Endothelial cell (in vitro differentiated cells): Measurements from ENCODE around the gene SRGAP2C. TPM values are rescaled to one million over a fixed set of nuclear protein-coding genes. Genes with fewer than 3 reads are reported as not detected.
"Not testable (repeated sequence)": the region's sequence is repeated elsewhere in the genome, so short reads cannot be mapped to it uniquely, and the experiment has no call there.

Experiments used
- DNase-seq: peaks from one replicate; pipeline ENCODE4 v3.0.0; 2021; ENCODE audit warnings: low spot score
- H3K27ac Mint-ChIP-seq: one replicate; pipeline ENCODE4 v1.8.0; 2021; ENCODE audit warnings: mixed read lengths, inconsistent platforms; ENCODE audit not compliant: unreplicated experiment
- H3K27me3 Mint-ChIP-seq: one replicate; pipeline ENCODE4 v1.8.0; 2021; ENCODE audit warnings: mild to moderate bottlenecking, moderate library complexity, mixed read lengths, inconsistent platforms; ENCODE audit not compliant: unreplicated experiment
- H3K36me3 Mint-ChIP-seq: one replicate; pipeline ENCODE4 v1.8.0; 2021; ENCODE audit warnings: mild to moderate bottlenecking, low read depth, mixed read lengths, inconsistent platforms; ENCODE audit not compliant: unreplicated experiment
- H3K4me1 Mint-ChIP-seq: one replicate; pipeline ENCODE4 v1.8.0; 2021; ENCODE audit warnings: mild to moderate bottlenecking, mixed read lengths, inconsistent platforms; ENCODE audit not compliant: unreplicated experiment
- H3K4me3 Mint-ChIP-seq: one replicate; pipeline ENCODE4 v1.8.0; 2021; ENCODE audit warnings: mild to moderate bottlenecking, mixed read lengths, inconsistent platforms; ENCODE audit not compliant: unreplicated experiment
- H3K9me3 Mint-ChIP-seq: one replicate; pipeline ENCODE4 v1.8.0; 2021; ENCODE audit warnings: mixed read lengths, inconsistent platforms; ENCODE audit not compliant: unreplicated experiment
- long read RNA-seq: library from polyadenylated mRNA; unstranded; transcript quantifications from one replicate; pipeline ENCODE4 v2.0.0, GENCODE V29; 2020; ENCODE audit not compliant: unreplicated experiment
- total RNA-seq: library from RNA; stranded (reverse); fragmentation: NEBNext Ultra II Directional; extraction: Animal tissue kit (Norgen Biotek cat#: 25700); gene quantifications from one replicate; pipeline ENCODE4 v1.2.1, GENCODE V29; 2021; ENCODE audit not compliant: unreplicated experiment

SRGAP2C gene
- total RNA-seq: 72.5 TPM
- long read RNA-seq, partial matches to known transcripts: 1 of 5 reads
- long read RNA-seq, other reads (novel, unspliced or antisense): 4 of 5 reads

DNA sequence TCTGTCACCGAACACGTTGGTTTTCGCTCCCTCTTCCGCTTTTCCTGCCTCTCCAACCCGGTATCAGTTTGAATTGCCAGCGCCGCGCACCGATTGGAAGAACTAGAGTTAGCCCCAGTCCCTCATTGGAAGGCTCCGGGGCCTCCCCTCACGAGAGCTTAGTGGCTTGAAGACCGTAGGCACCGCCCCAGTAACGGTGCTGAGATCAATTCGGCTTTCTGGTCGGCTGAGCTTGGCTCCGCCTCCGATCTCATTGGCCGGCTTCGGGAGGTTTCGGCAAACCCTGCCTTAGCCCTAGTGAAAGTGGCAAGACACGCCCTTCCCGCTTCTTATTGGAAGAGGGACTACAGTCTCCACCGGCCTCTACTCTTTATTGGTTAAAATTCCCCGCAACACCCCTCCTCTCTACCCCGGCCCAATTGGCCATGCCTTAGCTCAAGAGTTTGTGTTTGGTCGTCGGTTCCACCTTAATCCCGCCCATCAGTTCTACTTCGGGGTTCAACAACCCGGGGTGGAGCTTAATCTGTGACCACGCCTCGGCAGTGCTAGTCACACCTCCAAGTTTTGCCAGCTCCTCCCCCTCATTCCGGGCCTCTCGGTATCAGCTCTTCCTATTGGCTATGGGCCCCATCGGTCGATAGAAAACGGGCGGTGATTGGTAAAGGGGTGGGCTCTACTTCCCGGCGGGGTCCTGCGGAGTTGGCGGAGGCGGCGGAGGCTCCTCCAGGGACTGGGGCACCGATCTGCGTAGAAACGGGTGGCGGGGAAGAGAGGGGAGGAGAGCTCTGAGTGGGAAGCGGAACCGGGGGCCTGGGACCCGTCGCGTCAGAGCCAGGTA lies at the start of gene SRGAP2C, which contains the start of gene FAM72B:
Gene SRGAP2C, plus strand, starts transcription at position 686 of the 838 bp plus-strand sequence. CDS start 2,472 bp downstream, outside the sequence.
Gene FAM72B, minus strand, starts transcription at position 51 of the 838 bp plus-strand sequence. CDS start 851 bp downstream, outside the sequence.
- H3K27me3 Mint-ChIP-seq, H3K36me3 Mint-ChIP-seq, H3K9me3 Mint-ChIP-seq, H3K4me1 Mint-ChIP-seq: not testable (repeated sequence)
- peak; percentile 80 for DNase-seq
- peak within 1 kb of the TSS; percentile 92 for H3K4me3 Mint-ChIP-seq
- peak within 1 kb of the TSS; percentile 90 for H3K27ac Mint-ChIP-seq

DNA sequence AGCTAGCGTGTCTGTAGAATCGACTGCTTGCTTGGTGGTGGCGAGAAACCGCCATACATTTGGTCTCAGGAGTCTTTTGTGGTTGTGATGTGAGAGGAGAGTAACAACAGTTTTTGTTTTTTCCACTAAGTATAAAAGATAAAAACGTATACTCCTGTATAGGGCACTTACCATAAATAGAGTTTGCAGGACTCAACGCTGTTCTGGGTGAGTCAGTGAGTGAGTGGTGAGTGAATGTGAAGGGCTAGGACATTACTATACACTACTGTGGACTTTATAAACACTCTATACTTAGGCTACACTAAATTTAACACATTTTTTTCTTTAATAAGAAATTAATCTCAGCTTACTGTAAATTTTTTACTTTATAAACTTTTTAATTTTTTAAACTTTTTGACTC lies 44.4 kb upstream of the SRGAP2C start:
- H3K9me3 Mint-ChIP-seq, H3K4me3 Mint-ChIP-seq, H3K36me3 Mint-ChIP-seq, H3K4me1 Mint-ChIP-seq, DNase-seq, H3K27me3 Mint-ChIP-seq, H3K27ac Mint-ChIP-seq: not testable (repeated sequence)

DNA sequence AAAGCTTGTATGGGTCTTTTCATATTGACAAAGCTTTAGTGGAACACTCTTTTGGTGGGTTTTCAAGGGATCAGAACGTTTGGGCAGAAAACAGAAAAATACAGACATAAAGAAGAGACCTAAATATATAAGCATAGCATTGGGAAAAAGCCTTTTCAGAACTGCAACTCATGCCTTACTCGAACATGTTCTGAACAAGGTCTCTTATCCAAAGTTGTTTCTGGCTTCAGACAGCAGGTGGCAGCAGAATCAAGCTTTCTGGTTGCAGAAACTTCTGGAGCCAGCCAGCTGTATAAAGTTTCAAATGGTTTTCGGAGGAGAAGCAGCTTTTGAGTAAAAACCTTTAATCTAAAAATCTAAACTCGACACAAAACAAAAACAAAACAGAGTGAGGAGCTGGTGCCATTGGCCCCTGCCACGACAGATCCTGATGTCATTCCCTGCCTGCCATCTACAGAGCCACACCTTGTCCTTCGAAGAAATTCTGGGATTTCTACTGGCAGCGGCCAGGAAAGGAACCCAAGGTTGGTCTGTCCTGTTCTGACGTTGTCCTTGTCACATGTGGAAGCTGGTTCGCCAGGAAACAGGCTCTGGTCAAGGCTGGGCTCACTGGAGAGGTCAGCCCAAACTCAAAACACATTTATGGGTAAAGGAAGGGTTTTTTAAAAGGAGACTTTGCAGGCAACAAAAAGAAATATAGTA lies 36.1 kb upstream of the SRGAP2C start:
- H3K27ac Mint-ChIP-seq, H3K4me3 Mint-ChIP-seq, DNase-seq, H3K4me1 Mint-ChIP-seq, H3K27me3 Mint-ChIP-seq, H3K9me3 Mint-ChIP-seq, H3K36me3 Mint-ChIP-seq: not testable (repeated sequence)

DNA sequence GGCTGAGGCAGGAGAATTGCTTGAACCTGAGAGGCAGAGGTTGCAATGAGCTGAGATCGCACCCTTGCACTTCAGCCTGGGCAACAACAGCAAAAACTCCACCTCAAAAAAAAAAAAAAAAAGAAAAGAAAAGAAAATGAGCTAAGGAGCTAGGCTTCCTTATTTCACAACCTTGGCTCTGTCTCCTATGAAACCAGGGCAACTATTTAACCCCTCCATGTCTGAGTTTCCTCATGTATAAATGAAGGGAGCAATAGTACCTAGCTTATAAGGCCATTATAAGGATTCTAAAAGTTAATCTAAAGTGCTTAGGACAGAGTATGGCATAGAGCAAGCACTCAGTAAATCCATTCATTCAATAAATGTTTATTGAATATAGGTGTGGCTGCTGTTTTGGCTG lies 33.5 kb upstream of the SRGAP2C start:
- H3K4me3 Mint-ChIP-seq, H3K27ac Mint-ChIP-seq, H3K27me3 Mint-ChIP-seq, H3K4me1 Mint-ChIP-seq, DNase-seq, H3K9me3 Mint-ChIP-seq, H3K36me3 Mint-ChIP-seq: not testable (repeated sequence)

GRCh38 chr1:121152788-121153187 lies 32.0 kb upstream of the SRGAP2C start:
- H3K4me1 Mint-ChIP-seq, H3K27me3 Mint-ChIP-seq, H3K36me3 Mint-ChIP-seq, DNase-seq, H3K27ac Mint-ChIP-seq, H3K9me3 Mint-ChIP-seq, H3K4me3 Mint-ChIP-seq: not testable (repeated sequence)

DNA sequence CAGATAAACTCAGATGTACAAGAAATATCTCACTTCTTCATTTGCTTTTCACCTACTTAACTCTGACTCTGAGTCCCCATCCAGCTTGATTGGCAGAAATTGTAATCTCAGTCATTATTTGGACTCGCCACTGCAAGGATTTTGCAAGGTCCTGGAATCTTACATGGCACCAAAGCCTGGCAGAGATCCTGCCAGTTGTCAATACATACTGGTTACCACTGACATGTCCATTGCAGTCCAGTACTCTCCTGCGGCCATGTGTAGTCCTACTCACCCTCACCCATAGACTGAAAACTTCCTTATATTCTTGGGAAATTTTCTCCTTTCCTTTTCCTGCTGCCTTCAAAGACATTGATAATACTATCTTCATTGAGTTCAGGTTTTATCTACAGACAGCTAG lies 30.0 kb upstream of the SRGAP2C start:
- DNase-seq, H3K36me3 Mint-ChIP-seq, H3K27me3 Mint-ChIP-seq, H3K9me3 Mint-ChIP-seq, H3K4me3 Mint-ChIP-seq, H3K27ac Mint-ChIP-seq, H3K4me1 Mint-ChIP-seq: not testable (repeated sequence)

- H3K4me3 Mint-ChIP-seq, H3K4me1 Mint-ChIP-seq, H3K9me3 Mint-ChIP-seq, H3K27me3 Mint-ChIP-seq, H3K36me3 Mint-ChIP-seq, H3K27ac Mint-ChIP-seq: not testable (repeated sequence)
- peak; percentile 4 for DNase-seq
These were observed 29.0 kb upstream of the SRGAP2C start for GRCh38 chr1:121155671-121156358.

DNA sequence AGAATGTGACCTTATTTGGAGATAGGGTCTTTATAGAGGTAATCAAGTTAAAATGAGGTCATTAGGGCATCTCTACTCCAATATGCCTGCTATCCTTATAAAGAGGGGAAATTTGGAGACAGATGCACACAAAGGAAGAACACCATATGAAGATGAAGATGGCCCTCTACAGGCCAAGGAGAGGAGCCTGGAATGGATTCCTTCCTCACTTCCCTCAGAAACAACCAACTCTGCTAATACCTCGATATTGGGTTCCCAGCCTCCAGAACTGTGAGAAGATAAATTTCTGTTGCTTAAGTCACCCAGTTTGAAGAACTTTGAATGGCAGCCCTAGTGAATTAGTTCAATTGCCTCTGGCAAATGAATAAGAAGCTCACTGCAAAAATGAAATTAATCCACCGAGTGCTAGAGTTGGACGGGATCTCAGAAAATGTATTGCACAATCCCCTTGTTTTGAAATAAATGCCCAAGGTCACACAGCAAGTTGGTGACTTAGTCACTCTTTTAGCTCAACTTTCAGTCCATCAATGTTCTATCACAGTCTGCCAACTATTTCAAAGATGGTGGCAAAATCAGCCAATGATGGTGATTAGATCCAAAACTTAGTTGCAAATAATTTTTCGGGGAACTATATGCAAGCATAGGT lies 27.7 kb upstream of the SRGAP2C start:
- not testable (repeated sequence) for H3K4me1 Mint-ChIP-seq, DNase-seq, H3K9me3 Mint-ChIP-seq, H3K27ac Mint-ChIP-seq, H3K4me3 Mint-ChIP-seq, H3K27me3 Mint-ChIP-seq, H3K36me3 Mint-ChIP-seq

DNA sequence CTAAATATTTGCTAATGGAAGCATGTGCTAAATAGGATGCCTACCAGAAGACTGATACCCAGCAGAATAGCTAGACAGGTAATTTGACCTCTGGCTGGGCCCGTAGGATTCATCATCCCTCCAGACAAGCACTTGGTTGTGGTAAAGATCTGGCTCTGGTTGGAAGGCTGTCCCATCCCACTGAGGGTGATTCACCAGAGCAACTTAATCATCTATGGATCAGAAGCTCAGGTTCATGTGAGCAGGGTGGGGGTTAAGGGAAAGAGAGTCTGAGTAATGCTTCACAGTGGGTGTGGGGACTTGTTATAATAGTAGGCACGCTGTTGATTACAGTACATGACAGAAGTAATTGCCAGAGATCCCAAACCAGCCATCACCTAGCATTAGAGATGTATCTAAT lies 27.2 kb upstream of the SRGAP2C start:
- H3K4me3 Mint-ChIP-seq, H3K36me3 Mint-ChIP-seq, H3K9me3 Mint-ChIP-seq, DNase-seq, H3K4me1 Mint-ChIP-seq, H3K27me3 Mint-ChIP-seq, H3K27ac Mint-ChIP-seq: not testable (repeated sequence)

DNA sequence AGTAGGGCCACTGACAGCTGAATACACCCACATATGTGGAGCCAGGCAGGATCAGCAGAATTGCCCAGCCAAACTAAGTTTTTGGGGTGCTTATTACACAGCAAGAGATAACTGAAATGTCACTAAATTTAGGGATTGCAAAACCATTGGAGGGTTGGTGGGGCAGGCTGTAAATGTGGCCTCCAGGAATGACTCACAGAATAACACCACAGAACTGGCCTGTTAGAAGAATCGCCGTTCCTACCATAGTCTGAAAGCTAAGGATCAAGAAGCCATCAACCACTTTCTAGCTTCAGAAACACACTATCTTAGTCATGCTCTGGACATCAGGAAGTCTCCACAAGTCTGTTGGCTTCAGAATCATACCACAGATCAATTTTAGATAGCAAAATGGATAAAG lies 24.7 kb upstream of the SRGAP2C start:
- H3K27ac Mint-ChIP-seq, H3K9me3 Mint-ChIP-seq, H3K27me3 Mint-ChIP-seq, H3K4me1 Mint-ChIP-seq, H3K4me3 Mint-ChIP-seq, H3K36me3 Mint-ChIP-seq, DNase-seq: not testable (repeated sequence)

DNA sequence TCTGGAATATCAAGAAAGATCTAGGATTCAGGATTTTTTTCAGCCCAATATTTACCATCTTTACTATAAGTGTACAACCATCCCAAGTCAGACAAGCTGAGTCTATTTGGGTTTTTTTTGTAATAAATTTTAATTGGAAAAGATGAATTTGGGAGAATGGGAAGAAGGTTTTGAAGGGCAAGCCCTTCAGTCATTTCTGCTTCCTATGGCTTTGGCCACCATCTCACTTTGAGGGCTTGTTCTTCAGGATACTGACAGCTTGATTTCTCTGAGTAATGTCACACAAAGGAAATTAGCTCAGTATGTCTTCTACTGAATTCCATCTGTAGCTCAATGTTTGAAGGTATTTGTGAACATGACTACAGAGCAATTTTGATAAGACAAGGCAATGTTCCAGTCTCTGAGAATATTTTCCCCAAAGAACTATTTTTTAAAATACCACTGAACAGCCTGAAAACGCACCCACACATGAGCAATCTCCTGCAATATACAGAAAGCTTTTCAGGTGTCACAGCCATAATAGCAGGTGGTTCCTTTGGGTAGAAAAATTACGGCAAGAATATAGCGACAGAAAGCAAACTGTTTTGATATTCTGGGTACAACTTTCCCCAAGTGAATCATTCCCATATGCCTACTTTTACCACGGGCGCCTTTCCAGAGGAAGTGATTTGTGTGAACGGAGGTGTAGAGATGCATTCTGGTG lies 23.4 kb upstream of the SRGAP2C start:
- not testable (repeated sequence) for H3K9me3 Mint-ChIP-seq, H3K27me3 Mint-ChIP-seq, H3K36me3 Mint-ChIP-seq, H3K27ac Mint-ChIP-seq, DNase-seq, H3K4me1 Mint-ChIP-seq, H3K4me3 Mint-ChIP-seq
